NCI-H345 treated with DMSO at 0.1 percent for 48 hours (cell line): ENCODE measurements around the gene ENHO.

ENCODE experiments used
- DNase-seq: peaks from one replicate; lab custom pipeline; 2025; ENCODE audit not compliant: unreplicated experiment; lab: John Stamatoyannopoulos, UW

ENHO gene

DNA sequence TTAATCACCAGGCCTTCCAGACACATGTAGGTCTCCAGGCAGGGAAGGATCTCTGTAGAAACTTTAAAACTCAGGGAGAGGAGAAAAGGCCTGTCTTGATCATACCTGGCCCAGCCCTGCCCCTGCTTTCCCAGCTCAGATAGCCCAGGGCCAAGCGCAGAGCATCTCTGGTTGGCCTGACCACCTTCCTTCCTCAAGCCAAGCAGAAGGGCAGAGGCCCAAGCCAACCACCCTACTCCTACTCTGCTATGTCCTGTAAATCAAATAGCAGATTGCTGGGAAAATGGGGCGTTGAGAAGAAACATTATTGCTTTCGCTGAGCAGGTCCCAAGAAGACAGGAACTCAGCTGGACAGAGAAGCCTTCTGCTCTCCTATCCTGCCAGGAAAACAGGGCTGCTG, 14.3 kb downstream of the ENHO start:
- DNase-seq = no peak

DNA sequence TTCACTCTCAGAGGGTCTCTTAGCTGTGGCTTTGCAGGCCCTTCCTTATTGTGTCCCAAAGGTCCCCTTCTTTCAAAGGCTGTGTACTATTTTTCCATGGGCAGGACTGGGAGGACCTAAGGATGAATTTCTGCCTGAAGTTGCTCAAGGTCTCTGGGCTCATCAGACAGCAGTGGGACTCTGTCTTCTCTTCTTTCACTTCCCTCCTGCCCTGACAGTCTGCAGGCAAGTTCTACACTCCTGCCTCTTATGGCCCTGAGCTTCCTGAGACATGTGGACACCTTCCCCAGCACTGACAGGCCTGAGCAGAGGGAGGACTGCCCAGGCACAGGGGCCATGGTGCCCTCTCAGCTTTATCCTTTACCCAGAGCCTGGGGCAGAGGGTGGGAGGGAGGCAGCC, 14.8 kb downstream of the ENHO start:
- DNase-seq = no peak

DNA sequence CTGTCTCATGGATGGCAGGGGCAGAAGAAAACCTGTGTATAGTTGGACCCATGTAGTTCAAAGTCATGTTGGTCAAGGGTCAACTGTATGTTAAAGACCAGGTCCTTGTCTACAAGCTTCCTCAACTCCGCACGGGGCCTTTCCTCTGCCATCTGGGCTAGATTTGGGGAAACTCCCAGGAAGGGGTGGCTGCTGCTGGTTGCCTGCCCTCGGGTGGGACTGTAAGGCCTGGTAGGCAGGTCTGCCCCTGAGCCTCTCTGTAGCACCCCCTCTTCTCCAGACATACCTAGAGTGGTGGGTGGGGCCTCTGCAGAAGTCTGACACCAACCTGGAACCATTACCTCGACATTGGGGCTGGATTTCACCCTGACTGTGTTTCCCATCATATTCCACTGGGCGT, 15.2 kb downstream of the ENHO start:
- DNase-seq = no peak

DNA sequence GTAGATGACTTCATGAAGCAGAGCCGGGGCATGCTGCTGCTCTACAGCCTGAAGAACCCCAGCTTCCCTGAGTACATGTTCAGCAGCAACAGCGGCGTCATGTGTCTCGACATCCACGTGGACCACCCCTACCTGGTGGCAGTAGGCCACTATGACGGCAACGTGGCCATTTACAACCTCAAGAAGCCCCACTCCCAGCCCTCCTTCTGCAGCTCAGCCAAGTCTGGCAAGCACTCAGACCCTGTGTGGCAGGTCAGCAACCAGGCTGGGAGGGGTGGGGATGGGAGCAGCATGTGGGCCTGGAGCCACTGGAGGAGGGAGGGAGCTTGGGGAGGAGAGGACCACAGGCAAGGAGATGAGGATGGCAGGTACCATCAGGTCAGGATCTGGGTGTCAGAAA, 16.2 kb downstream of the ENHO start:
- DNase-seq = no peak

DNA sequence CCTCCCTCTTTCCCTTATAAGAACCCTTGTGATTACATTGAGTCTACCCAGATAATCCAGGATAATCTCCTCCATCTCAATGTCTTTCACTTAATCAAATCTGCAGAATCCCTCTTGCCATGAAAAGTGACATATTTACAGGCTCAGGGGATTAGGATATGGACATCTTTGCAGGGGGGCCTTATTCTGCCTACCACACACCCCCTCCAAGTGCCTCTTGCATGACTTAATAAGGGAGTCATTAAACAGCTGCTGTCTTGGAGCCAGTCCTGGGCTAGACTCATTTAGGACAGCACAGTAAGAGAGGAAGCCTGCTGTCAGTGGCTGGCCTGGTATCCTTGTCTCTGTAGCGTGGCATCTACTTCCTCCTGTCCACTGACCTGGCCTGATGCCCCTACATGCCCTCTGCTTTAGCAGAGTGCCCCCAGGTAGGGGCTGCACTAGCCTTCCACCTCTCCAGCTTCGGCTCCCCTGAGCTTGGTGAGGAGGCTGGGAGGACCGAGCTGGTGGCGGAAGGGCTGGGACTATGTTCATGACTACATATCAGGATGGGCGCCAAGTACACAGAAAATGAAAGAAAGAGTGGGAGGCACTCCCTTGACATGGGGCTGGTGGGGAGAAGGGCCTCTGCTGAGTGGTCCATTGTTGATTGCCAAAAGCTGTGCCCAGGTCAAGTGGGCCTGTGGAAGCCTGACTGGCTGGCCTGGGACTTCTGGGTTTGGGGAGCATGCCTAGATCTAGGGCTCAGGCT, 17.2 kb downstream of the ENHO start:
- DNase-seq = no peak

DNA sequence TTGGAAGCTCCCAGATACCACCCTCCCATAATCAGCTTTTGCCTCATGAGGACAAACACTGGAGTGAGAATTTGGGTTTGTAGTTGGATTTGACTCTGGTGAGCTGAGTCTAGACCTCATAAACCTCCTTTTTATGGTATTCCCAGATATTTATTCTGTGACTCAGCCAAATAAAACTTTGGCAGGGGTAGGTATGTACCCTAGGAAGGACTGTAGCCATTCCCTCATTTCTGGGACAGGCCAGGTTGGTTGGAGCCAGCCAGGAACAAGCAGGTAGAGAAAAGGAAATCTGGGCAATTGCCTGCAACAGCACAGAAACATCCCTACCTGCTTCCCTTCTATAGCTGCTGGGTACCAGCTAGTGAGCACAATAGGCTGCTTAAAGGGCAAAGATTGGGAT, 19.4 kb downstream of the ENHO start:
- DNase-seq = no peak

DNA sequence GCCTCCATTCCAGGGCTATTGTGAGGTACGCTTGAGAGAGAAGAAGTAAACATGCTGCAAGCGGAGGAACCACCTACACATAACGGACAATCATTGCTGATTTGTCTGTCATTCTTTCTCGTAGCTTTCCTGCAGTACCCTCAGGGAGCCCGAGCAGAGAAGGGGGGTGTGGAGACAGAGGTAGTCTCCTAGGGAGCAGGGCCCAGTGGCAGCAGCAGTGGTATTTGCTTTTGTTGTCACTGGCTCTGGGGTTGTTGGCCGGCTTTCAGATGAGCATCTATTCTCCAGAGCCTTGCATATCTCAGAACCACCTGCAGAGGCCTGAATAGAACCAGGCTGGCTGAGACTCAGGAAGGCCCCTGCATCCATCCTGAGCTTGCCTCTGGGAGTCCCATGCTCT, 19.9 kb downstream of the ENHO start:
- no peak for DNase-seq

DNA sequence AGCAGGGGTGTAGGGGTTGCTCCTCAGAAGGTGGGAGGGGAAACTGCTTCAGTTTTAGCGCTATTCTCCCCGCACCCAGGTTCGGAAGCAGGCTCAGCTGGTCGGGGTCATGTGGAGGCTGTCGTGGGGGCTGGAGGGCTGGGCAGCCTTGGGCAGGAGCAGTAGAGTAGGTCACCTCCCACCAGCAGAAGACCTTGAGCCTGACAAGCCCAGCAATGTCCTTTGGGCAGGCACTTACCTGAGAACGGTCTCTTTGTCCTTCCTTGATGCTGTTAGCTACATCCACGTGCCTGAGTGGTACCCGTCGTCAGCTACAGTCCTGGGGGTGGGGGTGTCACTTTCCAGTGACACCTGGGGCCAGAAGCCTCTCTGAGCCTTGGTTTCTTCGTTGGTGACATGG, 20.3 kb downstream of the ENHO start:
- no peak for DNase-seq

DNA sequence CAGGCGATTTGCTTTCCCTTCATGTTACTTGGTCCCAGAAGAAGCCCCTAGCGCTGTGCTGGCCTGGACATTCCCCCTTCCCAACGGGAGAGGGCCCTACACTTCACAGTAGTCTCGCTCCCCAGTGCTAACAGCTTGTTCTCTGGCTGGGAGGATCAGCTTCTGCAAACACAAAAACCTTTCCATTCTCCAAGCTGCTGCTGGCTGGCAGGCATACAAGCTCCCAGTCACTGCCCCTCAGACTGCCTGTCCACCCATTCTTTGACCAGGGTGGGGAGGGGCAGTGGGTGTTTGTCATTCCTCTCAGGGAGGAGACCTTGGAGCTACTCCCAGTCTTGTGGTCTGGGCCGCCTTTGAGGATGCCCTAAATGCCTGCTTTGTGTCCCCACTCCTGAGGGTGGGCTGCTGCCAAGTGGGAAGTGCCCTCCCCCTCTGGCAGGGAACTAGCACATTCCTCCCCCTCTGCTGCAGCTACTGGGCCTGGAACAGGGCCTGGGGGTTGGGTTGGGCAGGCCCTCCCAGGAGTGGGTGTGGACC, 20.8 kb downstream of the ENHO start:
- DNase-seq = no peak

DNA sequence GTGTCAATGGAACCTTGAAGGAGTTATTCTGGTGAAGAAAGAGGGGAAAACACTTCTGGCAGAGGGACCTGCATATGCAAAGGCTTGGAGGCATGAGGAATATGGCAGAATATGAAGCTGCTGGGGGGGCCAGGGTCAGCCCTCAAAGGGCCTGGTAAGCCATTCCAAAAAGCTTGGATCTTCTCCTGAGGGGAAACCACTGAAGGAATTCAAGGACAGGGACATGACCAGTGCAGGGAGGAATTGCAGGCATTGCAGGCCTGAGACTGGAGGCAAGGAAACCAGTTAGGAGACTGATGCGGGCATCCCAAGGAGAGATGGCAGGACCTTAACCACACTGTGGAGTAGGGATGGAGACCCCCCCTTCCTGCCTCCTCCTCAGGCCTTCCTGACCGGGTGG, 21.4 kb downstream of the ENHO start:
- DNase-seq = no peak

DNA sequence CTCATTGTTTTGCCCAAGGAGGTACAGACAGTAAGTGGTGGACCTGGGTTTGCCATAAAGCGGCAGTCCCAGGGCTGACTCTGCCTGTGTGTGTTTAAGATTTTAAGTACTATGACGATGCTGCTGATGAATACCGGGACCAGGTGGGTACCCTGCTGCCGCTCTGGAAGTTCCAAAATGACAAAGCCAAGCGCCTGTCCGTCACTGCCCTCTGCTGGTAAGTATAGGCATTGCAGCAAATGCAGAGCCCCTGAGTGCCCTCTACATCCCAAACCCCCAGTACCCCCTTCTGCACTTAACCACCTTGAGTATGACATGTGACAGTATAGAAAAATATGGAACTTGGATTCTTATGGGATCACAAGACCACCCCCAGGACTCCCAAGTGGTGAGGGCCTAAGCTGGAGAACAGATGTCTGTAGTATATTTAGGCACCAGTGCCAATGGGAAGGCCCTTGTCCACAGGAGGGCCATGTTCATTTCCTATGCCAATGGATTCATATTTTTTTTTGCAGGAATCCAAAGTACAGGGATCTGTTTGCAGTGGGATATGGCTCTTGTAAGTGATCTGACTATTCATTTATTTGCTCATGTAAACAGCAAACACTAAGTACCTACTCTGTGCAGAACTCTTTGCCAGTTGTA, 22.0 kb downstream of the ENHO start:
- peak; percentile 42 for DNase-seq

DNA sequence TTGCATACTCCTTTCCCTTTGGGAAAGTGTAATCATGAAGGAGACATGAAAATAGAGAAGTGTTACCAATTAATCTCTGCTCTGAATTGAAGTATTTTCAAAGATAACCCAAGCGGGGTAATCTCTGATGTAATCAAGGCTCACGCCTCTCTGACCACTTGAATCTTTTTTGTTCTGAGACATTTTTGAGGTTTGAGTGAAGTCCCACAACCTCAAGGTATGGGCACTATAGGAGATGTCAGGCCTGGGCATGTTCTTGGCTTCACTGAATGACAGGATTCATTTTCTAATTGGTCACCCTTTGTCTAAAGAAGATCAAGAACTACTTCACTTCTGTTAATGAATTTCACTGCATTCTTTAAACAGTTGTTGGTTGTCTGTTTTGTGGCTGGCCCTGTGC, 23.7 kb downstream of the ENHO start:
- no peak for DNase-seq

DNA sequence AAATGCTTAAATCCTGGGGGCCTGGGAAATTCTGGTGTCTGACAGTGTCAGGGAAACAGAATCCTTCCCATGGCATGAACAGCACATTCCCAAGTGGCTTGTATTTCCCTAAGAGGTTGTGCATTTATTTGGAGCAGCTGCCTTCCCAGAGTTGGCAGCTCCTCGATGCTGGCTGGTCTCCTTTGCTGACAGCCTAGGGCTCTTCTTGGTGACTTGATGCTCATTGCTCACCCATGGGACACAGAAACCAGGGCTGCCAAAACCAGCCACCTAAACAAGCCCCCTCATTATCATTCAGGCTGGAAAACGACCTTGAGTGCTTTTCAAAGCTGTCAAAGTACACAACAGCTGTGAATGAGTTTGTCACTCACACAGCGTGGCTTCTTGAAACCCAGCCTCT, 24.2 kb downstream of the ENHO start:
- DNase-seq = peak; percentile 47

DNA sequence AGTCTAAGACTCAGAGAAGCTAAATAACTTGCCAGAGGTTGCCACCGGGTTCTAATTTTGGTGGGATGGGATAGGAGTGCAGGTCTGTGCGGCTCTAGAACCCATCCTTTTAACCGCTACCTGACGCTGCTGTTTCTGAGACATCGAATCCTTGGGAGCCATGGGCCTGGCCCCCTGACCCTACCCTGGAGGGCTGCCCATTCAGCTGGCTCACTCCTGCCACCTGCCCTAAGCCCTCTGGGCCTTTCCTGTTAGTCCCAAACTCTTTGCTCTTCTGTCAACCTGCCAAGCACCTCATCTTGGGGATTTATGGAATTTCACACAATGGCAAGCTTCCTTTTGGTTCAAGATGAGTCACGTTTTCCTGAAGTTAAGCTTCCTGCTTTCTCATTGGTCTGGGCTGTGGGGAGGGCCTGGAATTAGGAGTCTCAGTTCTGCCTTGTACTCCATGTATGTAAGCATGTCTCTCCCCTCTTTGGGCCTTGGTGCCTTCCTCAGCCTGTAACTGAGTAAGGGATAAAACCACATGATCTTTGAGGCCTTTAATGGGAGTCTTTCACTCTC, 26.6 kb downstream of the ENHO start:
- DNase-seq = no peak

DNA sequence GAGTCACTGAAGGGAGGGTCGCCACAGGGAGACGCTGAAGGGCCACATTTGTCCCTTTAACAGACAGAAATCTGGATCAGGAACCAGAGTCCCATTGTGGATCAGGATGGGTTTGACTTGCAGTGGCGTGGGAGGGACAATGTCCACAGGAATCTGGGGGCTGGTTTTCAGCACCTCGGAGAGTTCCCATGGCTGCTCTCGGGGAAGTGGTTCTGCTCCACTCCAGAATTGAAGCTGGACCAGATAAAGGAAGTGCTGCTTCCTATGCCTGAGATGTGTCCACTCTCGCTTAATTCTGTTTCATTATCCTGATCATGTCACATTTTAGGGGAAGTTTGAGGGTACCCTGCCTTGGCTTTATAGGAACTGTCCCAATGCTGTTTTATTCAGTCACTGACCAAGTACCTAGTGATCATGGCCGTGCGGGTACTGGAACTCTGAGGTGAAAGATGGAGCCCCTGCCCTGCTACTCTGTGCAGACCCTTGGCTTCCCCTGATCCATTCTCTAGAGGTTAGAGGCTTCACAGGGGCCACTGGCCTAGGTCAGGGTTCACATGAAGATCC, 28.7 kb downstream of the ENHO start:
- no peak for DNase-seq

DNA sequence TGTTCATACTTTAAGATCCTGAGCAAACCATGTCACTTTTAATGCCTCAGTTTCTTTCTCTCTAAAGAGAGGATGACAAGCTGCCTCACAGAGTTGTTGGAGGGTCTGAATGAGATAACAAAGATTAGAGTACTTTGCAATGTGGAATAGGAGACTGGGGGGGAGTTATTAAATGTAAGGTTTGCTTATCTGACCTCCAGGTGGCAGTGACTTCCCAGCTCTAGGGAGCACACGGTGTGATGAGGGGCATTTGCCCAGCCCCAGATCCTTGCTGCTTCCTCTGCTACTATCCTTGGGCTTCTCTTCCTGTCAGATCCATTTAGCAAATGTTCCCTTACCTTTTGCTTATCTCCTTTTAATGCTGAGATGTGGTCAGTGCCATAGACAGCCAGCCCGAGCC, 30.7 kb downstream of the ENHO start:
- DNase-seq = no peak

DNA sequence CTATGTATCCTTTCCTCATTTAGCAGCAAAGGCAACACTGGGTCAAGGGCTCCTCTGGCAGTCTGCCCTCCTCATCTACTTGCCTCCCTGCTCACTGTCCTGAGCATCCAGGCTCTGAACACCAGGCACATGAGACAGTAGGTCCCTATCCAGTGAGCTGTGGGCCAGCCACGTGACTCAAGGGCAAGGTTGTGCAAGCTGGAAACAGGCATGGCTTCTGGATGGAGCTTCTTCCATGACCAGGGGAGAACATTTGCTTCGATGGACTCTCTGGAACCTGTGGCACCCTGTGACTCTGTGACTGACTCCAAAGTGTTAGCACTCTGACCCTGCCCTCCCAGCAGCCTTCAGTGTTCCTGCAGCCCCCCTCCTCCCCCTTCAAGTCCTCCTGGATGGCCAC, 31.2 kb downstream of the ENHO start:
- DNase-seq = no peak

DNA sequence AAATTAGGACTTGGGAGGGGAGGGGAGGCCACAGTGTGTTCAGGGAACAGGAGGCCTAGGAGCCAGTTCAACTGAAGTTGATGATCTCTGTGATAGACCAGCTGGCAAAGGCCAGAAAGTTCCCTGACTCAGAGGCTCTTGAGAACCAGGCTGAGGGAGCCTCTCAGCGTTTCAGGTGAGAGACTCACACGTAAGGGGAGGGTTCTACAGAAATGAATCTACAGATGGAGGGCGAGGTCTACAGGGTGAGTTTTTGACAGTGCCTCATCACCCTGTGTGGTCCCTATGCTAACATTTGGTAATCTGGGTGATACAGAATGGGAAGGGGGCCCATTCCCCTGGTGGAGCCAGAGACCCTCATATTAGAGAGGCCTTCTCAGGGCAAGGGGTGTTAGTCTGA, 32.0 kb downstream of the ENHO start:
- no peak for DNase-seq

DNA sequence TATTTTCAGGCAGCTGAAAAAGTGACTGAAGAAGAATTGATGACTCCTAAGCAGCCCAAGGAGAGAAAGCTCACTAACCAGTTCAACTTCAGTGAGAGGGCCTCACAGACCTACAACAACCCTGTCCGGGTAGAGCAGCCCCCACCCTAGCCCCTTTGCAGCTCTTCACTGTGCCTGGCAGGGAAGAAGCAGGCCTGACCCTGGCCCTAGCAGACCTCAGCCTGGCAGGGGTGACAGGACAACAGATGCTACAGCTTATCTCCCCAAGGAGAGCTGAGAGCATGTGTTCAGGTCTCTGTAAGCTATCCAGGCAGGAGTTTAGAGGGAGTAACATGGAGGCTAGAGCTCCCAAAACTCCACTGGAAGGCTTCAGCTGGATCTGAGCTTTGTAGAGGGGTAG, 32.4 kb downstream of the ENHO start:
- no peak for DNase-seq

DNA sequence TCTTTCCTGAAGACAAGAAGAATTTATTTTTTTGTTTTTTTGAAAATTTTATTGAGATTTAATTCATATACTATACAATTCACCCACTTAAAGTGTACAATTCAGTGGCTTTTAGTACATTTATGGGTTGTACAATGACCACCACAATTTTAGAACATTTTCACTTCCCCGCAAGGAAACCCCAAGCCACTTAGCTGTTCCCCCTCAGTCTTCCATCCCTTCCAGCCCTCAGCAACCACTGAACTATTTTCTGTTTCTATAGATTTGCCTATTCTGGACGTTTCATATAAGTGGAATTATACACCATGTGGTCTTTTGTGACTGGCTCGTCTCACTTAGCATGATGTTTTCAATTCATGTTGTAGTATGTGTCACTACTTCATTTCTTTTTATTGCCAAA, 36.2 kb downstream of the ENHO start:
- no peak for DNase-seq

DNA sequence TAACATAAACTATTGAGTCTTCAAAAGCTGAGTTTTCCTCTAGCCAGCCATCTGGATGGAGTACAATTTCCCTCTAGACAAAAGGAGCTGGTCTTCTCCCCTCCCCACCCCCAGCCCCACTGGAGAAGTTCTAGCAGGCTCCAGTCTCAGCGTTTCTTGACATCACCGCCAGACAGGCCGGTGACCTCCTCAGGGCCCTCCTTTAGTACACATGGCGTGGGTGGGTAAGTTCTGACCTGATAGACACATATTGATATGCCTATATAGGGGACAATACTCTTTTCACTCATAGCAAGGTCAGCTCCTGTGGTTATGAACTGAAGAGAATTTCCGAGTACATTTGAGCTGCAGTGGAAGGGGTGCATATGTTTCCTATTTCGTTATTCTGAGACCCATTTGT, 37.0 kb downstream of the ENHO start:
- no peak for DNase-seq

DNA sequence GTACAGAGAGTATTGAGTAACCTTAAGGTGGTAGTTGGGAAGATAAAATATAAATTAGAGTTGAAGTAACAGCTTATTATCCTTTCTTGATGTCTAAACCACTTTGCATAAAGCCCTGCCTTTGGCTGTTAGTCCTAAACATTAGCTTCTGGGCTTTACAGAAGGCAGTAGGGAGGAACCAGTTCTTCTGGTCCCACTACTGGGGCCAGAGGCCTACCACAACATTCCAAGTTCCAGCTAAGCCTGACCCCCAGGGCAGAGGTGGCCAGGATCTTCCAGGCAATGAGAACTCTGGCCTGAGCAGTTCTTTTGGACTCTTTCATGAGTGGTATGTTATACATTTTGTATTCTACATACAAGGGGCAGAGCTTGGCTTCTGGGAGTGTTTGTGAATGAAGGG, 38.1 kb downstream of the ENHO start:
- DNase-seq = no peak
